Measurements from ENCODE around the gene NUDT7.

NUDT7 gene

DNA sequence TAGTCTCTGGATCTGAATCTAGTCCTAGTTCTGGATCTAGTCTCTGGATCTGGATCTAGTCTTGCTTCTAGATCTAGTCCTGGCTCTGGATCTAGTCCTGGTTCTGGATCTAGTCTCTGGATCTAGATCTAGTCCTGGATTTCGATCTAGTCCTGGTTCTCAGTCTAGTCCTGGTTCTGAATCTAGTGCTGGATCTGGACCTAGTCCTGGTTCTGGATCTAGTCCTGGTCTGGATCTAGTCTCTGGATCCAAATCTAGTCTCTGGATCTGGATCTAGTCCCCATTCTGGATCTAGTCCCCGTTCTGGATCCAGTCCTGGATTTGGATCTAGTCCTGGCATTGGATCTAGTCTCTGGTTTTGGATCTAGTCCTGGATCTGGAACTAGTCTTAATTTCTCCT lies 36.2 kb downstream of the NUDT7 start:
- TF ChIP-seq, protein P1, sequence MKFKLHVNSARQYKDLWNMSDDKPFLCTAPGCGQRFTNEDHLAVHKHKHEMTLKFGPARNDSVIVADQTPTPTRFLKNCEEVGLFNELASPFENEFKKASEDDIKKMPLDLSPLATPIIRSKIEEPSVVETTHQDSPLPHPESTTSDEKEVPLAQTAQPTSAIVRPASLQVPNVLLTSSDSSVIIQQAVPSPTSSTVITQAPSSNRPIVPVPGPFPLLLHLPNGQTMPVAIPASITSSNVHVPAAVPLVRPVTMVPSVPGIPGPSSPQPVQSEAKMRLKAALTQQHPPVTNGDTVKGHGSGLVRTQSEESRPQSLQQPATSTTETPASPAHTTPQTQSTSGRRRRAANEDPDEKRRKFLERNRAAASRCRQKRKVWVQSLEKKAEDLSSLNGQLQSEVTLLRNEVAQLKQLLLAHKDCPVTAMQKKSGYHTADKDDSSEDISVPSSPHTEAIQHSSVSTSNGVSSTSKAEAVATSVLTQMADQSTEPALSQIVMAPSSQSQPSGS (tag by site-specific recombination; IDR thresholded peaks at IDR 0.05; ENCODE audit: low read depth), result no peak
- TF ChIP-seq ZBTB7A (tag by site-specific recombination; IDR thresholded peaks at IDR 0.05; ENCODE audit: low read depth), result no peak
- TF ChIP-seq KLF1 (tag by site-specific recombination; IDR thresholded peaks at IDR 0.05), result no peak
- TF ChIP-seq, protein P2, sequence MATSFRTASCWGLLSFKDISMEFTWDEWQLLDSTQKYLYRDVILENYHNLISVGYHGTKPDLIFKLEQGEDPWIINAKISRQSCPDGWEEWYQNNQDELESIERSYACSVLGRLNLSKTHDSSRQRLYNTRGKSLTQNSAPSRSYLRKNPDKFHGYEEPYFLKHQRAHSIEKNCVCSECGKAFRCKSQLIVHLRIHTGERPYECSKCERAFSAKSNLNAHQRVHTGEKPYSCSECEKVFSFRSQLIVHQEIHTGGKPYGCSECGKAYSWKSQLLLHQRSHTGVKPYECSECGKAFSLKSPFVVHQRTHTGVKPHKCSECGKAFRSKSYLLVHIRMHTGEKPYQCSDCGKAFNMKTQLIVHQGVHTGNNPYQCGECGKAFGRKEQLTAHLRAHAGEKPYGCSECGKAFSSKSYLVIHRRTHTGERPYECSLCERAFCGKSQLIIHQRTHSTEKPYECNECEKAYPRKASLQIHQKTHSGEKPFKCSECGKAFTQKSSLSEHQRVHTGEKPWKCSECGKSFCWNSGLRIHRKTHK (tag by site-specific recombination; IDR thresholded peaks at IDR 0.05), result no peak
- TF ChIP-seq ZNF146 (tag by site-specific recombination; IDR thresholded peaks at IDR 0.05), result no peak
- no peak for TF ChIP-seq ZNF548 (tag by site-specific recombination; IDR thresholded peaks at IDR 0.05)
- TF ChIP-seq ZNF157 (tag by site-specific recombination; IDR thresholded peaks at IDR 0.05), result no peak
- ChIA-PET POLR2A (no interaction called here), CTCF (no interaction called here)
- Histone ChIP-seq H3K9me3 (ENCODE audit: control insufficient read depth, insufficient read depth, low read depth, low read length) (no peaks in the 10 kb centered on the region), H3K36me3 (ENCODE audit: control insufficient read depth in 2 of 2, insufficient read depth in 1 of 2, low read length in 2 of 2) (no peaks in the 10 kb centered on the region), H3K27ac (ENCODE audit: extremely low read depth, low read depth, low read length) (no peak overlapping the region), H3K4me3 (ENCODE audit: low read depth, low read length) (no peak overlapping the region), H3K4me1 (ENCODE audit: control insufficient read depth, insufficient read depth, low read length) (no peaks in the 10 kb centered on the region; the same call in 1 of the 2 replicates)

DNA sequence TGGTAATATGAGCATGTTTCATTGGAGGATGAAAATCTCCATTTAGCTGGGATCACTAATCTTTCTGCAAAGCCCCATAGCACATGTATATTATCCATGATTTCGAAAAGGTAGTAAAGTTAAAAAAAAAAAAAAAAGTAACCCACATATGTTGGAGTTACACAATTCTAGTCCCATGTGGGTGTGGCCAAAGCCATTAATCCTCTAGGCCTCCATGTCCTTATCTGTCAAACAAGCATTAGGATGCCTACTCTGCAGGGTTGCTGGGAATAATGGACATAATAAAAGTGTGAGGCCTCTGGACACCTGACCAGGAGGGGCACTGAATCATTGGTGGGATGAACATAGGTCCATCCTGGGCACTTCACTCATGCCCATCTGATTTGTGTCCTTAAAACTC lies 36.9 kb downstream of the NUDT7 start:
- no peaks in the 10 kb centered on the region for H3K9me3 ChIP-seq (ENCODE audit: control insufficient read depth, insufficient read depth, low read depth, low read length)
- POLR2A ChIA-PET, result no interaction called here
- H3K4me1 ChIP-seq (ENCODE audit: control insufficient read depth, insufficient read depth, low read length), result no peaks in the 10 kb centered on the region; the same call in 1 of the 2 replicates
- no peak overlapping the region for H3K4me3 ChIP-seq (ENCODE audit: low read depth, low read length)
- TF ChIP-seq ZNF623 (tag by site-specific recombination; IDR thresholded peaks at IDR 0.05) (no peak), SP2 (tag by site-specific recombination; IDR thresholded peaks at IDR 0.05) (no peak), ZEB2 (tag by site-specific recombination; IDR thresholded peaks at IDR 0.05) (no peak), ZNF76 (tag by site-specific recombination; IDR thresholded peaks at IDR 0.05; ENCODE audit: borderline replicate concordance, low read depth) (no peak), ZNF2 (tag by site-specific recombination; IDR thresholded peaks at IDR 0.05) (no peak), ZNF768 (tag by site-specific recombination; IDR thresholded peaks at IDR 0.05) (no peak), WT1 (tag by site-specific recombination; IDR thresholded peaks at IDR 0.05) (no peak), ZNF48 (tag by site-specific recombination; IDR thresholded peaks at IDR 0.05) (no peak), ZSCAN23 (tag by site-specific recombination; IDR thresholded peaks at IDR 0.05) (no peak), ZNF777 (tag by site-specific recombination; IDR thresholded peaks at IDR 0.05; ENCODE audit: borderline replicate concordance) (no peak), KLF7 (tag by site-specific recombination; IDR thresholded peaks at IDR 0.05; ENCODE audit: borderline replicate concordance) (no peak), ZNF10 (tag by site-specific recombination; IDR thresholded peaks at IDR 0.05) (no peak), ZBTB8A (tag by site-specific recombination; IDR thresholded peaks at IDR 0.05) (no peak), ZNF514 (tag by site-specific recombination; IDR thresholded peaks at IDR 0.05) (no peak)
- TF ChIP-seq, protein P3, sequence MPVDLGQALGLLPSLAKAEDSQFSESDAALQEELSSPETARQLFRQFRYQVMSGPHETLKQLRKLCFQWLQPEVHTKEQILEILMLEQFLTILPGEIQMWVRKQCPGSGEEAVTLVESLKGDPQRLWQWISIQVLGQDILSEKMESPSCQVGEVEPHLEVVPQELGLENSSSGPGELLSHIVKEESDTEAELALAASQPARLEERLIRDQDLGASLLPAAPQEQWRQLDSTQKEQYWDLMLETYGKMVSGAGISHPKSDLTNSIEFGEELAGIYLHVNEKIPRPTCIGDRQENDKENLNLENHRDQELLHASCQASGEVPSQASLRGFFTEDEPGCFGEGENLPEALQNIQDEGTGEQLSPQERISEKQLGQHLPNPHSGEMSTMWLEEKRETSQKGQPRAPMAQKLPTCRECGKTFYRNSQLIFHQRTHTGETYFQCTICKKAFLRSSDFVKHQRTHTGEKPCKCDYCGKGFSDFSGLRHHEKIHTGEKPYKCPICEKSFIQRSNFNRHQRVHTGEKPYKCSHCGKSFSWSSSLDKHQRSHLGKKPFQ (tag by site-specific recombination; IDR thresholded peaks at IDR 0.05), result no peak
- CTCF ChIA-PET, result no interaction called here
- H3K36me3 ChIP-seq (ENCODE audit: control insufficient read depth in 2 of 2, insufficient read depth in 1 of 2, low read length in 2 of 2), result no peaks in the 10 kb centered on the region
- no peak overlapping the region for H3K27ac ChIP-seq (ENCODE audit: extremely low read depth, low read depth, low read length)

Measured in HEK293 (cell line).